Stomach (tissue), 9 donors: ENCODE measurements around the gene DUSP7. TPM values are rescaled to one million over a fixed set of nuclear protein-coding genes. Genes with fewer than 3 reads are reported as not detected.
A peak's percentile ranks its signal among the peaks of the same experiment; 100 is the strongest.

Source experiments
- DNase-seq, 2 donors: peaks; one replicate each; pipeline versions ENCODE4 v3.0.0 to v3.0.0-alpha.2; 2013 to 2019
- H3K27ac ChIP-seq, 5 donors: fragments of 200-600 bp in 4 of 5; sonication (generic) in 4 of 5; one replicate each; pipeline ENCODE4 v1.5.1; 2013 to 2019; ENCODE audit warnings: mild to moderate bottlenecking in 1 of 5, moderate library complexity in 1 of 5
- H3K27me3 ChIP-seq, 3 donors: fragments of 200-600 bp; sonication (generic); one replicate each; pipeline ENCODE4 v1.5.1; 2017 to 2019; ENCODE audit warnings: mixed run types in 1 of 3
- H3K36me3 ChIP-seq, 4 donors: fragments of 200-600 bp; sonication (generic); 1 replicate in 3 of 4; 2 replicates in 1 of 4; pipeline ENCODE4 v1.5.1; 2016 to 2019
- H3K4me1 ChIP-seq, 4 donors: fragments of 200-600 bp; sonication (generic); one replicate each; pipeline ENCODE4 v1.5.1; 2016 to 2019
- H3K4me3 ChIP-seq, 4 donors: fragments of 200-600 bp; sonication (generic) in 3 of 4; one replicate each; pipeline ENCODE4 v1.5.1; 2016 to 2019; ENCODE audit warnings: mild to moderate bottlenecking in 1 of 4
- H3K9me3 ChIP-seq, 4 donors: fragments of 200-600 bp; sonication (generic); one replicate each; pipeline ENCODE4 v1.5.1; 2016 to 2019
- EP300 ChIP-seq: sonication (generic); formaldehyde crosslinking; IDR thresholded peaks from one replicate; pipeline ENCODE4 v1.6.1; 2017; ENCODE audit warnings: antibody characterized with exemption
- POLR2A ChIP-seq, 4 donors: fragments of 450-650 bp; IDR thresholded peaks; one replicate each; pipeline ENCODE4 v1.6.1; 2016; ENCODE audit warnings: antibody characterized with exemption in 4 of 4, control low read depth in 2 of 4, mild to moderate bottlenecking in 1 of 4, moderate library complexity in 1 of 4
- POLR2AphosphoS5 ChIP-seq, 3 donors: sonication (generic); formaldehyde crosslinking; IDR thresholded peaks; one replicate each; pipeline ENCODE4 v1.6.1; 2016; ENCODE audit warnings: antibody characterized with exemption in 3 of 3
- WGBS, 5 donors: extraction: QIAGEN DNeasy Blood & Tissue Kit in 3 of 5; methylation state at CpG; one replicate each; pipeline versions ENCODE4 v1.1.5 to v1.1.7; 2013 to 2018; 5-methylcytosine and 5-hydroxymethylcytosine counted together
- intact Hi-C: fragments of 100-400 bp; cut with DNase I; formaldehyde crosslinking; loops from one replicate; pipeline ENCODE4 v1.15.1; 2023; ENCODE audit warnings: low total_unique reads
- polyA plus RNA-seq, 3 donors: library from polyadenylated mRNA; stranded (reverse); fragments of 200-250 nt; gene quantifications; one replicate each; pipeline ENCODE4 v1.2.3, GENCODE V29; 2013
- total RNA-seq, 5 donors: library from RNA; depleted of rRNA; stranded (reverse); fragments of >200 nt; gene quantifications; one replicate each; pipeline versions ENCODE4 v1.1.0 to v1.2.3, GENCODE V29; 2014 to 2016
- TF ChIP-seq, protein P1 (sequence below), 7 experiments: fragments of 450-650 bp in 4 of 7; fragments of 200-600 bp in 3 of 7; sonication (generic) in 3 of 7; IDR thresholded peaks; one replicate each; pipeline ENCODE4 v1.5.1; 2016 to 2019; ENCODE audit warnings: antibody characterized with exemption in 7 of 7, control low read depth in 2 of 7, mild to moderate bottlenecking in 1 of 7
- donor health status: healthy with polysubstance abuse.
- donor health status: Bipolar disorder and iron deficiency.
- donor health status: healthy.

The DUSP7 gene
- total and polyA plus RNA-seq, 8 donors = 0.58 to 23.7 (median 5.0) TPM

DNA sequence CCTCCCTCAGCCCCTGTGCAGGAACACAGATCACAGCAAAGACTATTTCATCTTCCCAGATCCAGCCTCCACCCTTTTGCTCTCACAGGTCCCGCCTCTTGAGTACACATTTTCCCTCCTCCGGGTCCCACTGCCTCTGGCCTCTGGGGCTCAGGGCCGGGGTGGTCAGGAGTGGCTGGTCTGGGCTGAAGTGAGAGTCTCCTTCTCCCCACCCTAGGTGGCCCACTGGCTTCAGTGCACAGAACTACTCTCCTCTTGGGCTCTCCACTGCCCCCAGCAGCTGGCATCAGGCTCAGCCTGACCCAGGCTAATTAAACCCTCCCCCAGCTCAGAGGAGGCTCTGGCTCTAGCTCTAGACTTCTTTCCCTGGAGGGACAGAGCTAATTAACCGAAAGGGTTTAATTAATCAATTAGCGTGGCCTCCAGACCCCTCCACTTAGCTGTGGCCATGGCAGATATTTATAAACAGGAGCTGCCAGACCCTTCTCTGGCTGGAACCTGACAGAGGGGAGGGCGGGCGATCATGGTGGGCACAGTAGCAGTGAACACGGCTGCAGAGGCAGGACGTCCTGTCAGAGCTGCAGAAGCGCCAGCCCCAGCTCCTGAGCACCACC is 15.1 kb downstream of the DUSP7 start:
- Histone ChIP-seq H3K9me3 (no peaks in the 10 kb centered on the region), H3K27ac (peak overlapping the region in 2 of 5 donors; percentile 62 to 65), H3K27me3 (no peaks in the 10 kb centered on the region), H3K36me3 (no peaks in the 10 kb centered on the region), H3K4me3 (no peak overlapping the region), H3K4me1 (peaks cover 15 to 31% (median 20%) of the 10 kb centered on the region in 4 donors)
- WGBS, 5 donors = 70 to 78% (median 70%) methylated on average over 10 of the region's 10 CpGs
- DNase-seq = peak in 1 of 2 donors; percentile 56
- intact Hi-C loops = no loop called here
- TF ChIP-seq EP300 = no peak
- TF ChIP-seq POLR2A (IDR thresholded peaks at IDR 0.05) = no peak
- no peak for TF ChIP-seq POLR2AphosphoS5 (IDR thresholded peaks at IDR 0.05)
- TF ChIP-seq, protein P1, sequence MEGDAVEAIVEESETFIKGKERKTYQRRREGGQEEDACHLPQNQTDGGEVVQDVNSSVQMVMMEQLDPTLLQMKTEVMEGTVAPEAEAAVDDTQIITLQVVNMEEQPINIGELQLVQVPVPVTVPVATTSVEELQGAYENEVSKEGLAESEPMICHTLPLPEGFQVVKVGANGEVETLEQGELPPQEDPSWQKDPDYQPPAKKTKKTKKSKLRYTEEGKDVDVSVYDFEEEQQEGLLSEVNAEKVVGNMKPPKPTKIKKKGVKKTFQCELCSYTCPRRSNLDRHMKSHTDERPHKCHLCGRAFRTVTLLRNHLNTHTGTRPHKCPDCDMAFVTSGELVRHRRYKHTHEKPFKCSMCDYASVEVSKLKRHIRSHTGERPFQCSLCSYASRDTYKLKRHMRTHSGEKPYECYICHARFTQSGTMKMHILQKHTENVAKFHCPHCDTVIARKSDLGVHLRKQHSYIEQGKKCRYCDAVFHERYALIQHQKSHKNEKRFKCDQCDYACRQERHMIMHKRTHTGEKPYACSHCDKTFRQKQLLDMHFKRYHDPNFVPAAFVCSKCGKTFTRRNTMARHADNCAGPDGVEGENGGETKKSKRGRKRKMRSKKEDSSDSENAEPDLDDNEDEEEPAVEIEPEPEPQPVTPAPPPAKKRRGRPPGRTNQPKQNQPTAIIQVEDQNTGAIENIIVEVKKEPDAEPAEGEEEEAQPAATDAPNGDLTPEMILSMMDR (IDR thresholded peaks at IDR 0.05) = no peak

- Histone ChIP-seq H3K36me3 (no peaks in the 10 kb centered on the region), H3K27ac (peak overlapping the region in 3 of 5 donors; percentile 62 to 65 (median 64)), H3K4me1 (peaks cover 13 to 27% (median 17%) of the 10 kb centered on the region in 4 donors), H3K27me3 (no peaks in the 10 kb centered on the region), H3K4me3 (no peak overlapping the region), H3K9me3 (no peaks in the 10 kb centered on the region)
- WGBS, 5 donors = 68 to 80% (median 72%) methylated on average over 7 to 8 of the region's 8 CpGs
- intact Hi-C loops = no loop called here
- TF ChIP-seq POLR2AphosphoS5 (IDR thresholded peaks at IDR 0.05) (no peak), EP300 (no peak), POLR2A (IDR thresholded peaks at IDR 0.05) (no peak)
- TF ChIP-seq, protein P1 (IDR thresholded peaks at IDR 0.05) = no peak
- DNase-seq = no peak
Observed at GRCh38 chr3:52040600-52040999, 15.8 kb downstream of the DUSP7 start.

DNA sequence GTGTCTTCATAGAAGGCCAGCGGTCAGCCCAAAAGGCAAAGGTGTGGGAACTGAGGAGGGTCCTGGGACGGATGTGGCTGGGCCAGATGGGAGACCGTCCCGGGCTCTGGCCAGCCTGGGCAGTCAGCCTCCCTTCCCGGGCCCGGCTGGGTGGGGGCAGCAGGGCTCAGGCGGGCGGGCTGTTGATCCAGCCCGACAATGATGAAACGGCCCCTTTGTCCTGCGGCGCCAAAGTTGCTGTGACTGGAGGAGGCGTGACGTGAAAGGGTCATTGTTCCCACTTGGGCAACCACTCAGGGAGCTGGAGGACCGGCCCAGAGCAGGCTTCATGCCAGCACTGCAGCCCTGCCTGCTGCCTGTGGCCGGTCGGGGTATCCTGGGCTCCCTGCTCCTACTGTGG is 16.5 kb downstream of the DUSP7 start:
- intact Hi-C loops = no loop called here
- no peak overlapping the region for H3K4me3 ChIP-seq
- peak overlapping the region; percentile 15 to 65 (median 63) for H3K27ac ChIP-seq
- peaks cover 13 to 27% (median 17%) of the 10 kb centered on the region in 4 donors for H3K4me1 ChIP-seq
- H3K27me3 ChIP-seq = no peaks in the 10 kb centered on the region
- TF ChIP-seq, protein P1 (IDR thresholded peaks at IDR 0.05) = no peak
- TF ChIP-seq POLR2AphosphoS5 (IDR thresholded peaks at IDR 0.05) (peak in 2 of 3 donors; percentile 28 to 44), POLR2A (IDR thresholded peaks at IDR 0.05) (no peak), EP300 (no peak)
- WGBS, 5 donors = 27 to 50% (median 42%) methylated on average over 4 to 17 of the region's 17 CpGs
- DNase-seq = peak; percentile 83 to 92
- no peaks in the 10 kb centered on the region for H3K9me3 ChIP-seq
- H3K36me3 ChIP-seq = no peaks in the 10 kb centered on the region

DNA sequence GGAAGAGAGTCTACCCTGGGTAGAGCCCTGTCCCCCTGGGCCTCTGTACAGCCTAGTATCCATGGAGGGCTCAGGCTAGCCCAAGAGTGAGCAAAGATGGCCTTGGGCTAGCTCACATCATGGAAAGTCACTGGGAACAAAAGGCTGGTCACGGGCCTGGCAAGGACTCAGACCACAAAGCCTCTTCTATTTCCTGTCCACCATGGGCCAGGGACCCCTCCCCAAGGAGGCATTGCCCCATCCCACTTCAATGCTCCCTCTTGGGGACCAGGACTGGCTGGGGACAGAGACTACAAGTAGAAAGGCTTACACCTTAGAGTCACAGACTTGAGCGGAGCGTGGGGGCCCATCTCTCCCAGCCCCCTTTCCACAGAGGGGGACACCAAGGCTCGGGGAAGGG is 16.9 kb downstream of the DUSP7 start:
- peak overlapping the region; percentile 15 to 65 (median 63) for H3K27ac ChIP-seq
- no peaks in the 10 kb centered on the region for H3K9me3 ChIP-seq
- H3K36me3 ChIP-seq = no peaks in the 10 kb centered on the region
- no peak overlapping the region for H3K4me3 ChIP-seq
- no peak for TF ChIP-seq EP300
- no peak for TF ChIP-seq POLR2AphosphoS5 (IDR thresholded peaks at IDR 0.05)
- peaks cover 13 to 27% (median 17%) of the 10 kb centered on the region in 4 donors for H3K4me1 ChIP-seq
- WGBS, 5 donors = 70 to 76% (median 74%) methylated on average over 3 to 4 of the region's 4 CpGs
- intact Hi-C loops = no loop called here
- no peaks in the 10 kb centered on the region for H3K27me3 ChIP-seq
- no peak for DNase-seq

GRCh38 chr3:52038227-52038626 is 18.1 kb downstream of the DUSP7 start:
- Histone ChIP-seq H3K27me3 (no peaks in the 10 kb centered on the region), H3K9me3 (no peaks in the 10 kb centered on the region), H3K36me3 (no peaks in the 10 kb centered on the region), H3K27ac (no peak overlapping the region), H3K4me1 (peaks cover 5 to 20% (median 12%) of the 10 kb centered on the region in 4 donors), H3K4me3 (no peak overlapping the region)
- 76 to 100% (median 79%) methylated on average over 5 to 6 of the region's 6 CpGs for WGBS, 5 donors
- intact Hi-C loops = no loop called here
- no peak for DNase-seq
- TF ChIP-seq EP300 = no peak
- no peak for TF ChIP-seq POLR2A (IDR thresholded peaks at IDR 0.05)
- TF ChIP-seq, protein P1 (IDR thresholded peaks at IDR 0.05) = no peak
- TF ChIP-seq POLR2AphosphoS5 (IDR thresholded peaks at IDR 0.05) = no peak
